Osteocyte (in vitro differentiated cells): ENCODE results near the gene PKM. TPM values are rescaled to one million over a fixed set of nuclear protein-coding genes. Genes with fewer than 3 reads are reported as not detected.
A peak's percentile ranks its signal among the peaks of the same experiment; 100 is the strongest.

ENCODE experiments used
- DNase-seq: peaks from one replicate; pipeline ENCODE4 v3.0.0; 2021; ENCODE audit warnings: mixed read lengths; ENCODE audit not compliant: unreplicated experiment; ENCODE audit errors: extremely low spot score
- H3K27ac Mint-ChIP-seq: one replicate; pipeline ENCODE4 v1.8.0; 2021; ENCODE audit warnings: mild to moderate bottlenecking, mixed read lengths; ENCODE audit not compliant: unreplicated experiment
- H3K27me3 Mint-ChIP-seq: one replicate; pipeline ENCODE4 v1.8.0; 2021; ENCODE audit warnings: mixed read lengths; ENCODE audit not compliant: unreplicated experiment
- H3K36me3 Mint-ChIP-seq: one replicate; pipeline ENCODE4 v1.8.0; 2021; ENCODE audit warnings: mixed read lengths; ENCODE audit not compliant: unreplicated experiment
- H3K4me1 Mint-ChIP-seq: one replicate; pipeline ENCODE4 v1.8.0; 2021; ENCODE audit warnings: mixed read lengths; ENCODE audit not compliant: unreplicated experiment
- H3K4me3 Mint-ChIP-seq: one replicate; pipeline ENCODE4 v1.8.0; 2021; ENCODE audit warnings: mild to moderate bottlenecking, moderate library complexity, mixed read lengths; ENCODE audit not compliant: unreplicated experiment
- H3K9me3 Mint-ChIP-seq: one replicate; pipeline ENCODE4 v1.8.0; 2021; ENCODE audit warnings: mixed read lengths; ENCODE audit not compliant: unreplicated experiment
- CTCF ChIP-seq: fragments of 200-600 bp; sonication (generic); IDR thresholded peaks from 2 replicates; pipeline ENCODE4 v1.5.0; 2021; ENCODE audit warnings: antibody characterized with exemption, mild to moderate bottlenecking, moderate library complexity
- total RNA-seq: library from RNA; stranded (reverse); gene quantifications from 2 replicates; pipeline ENCODE4 v1.2.1, GENCODE V29; 2021

PKM gene
- total RNA-seq, 1 donor from 2014 or later: 617 TPM

DNA sequence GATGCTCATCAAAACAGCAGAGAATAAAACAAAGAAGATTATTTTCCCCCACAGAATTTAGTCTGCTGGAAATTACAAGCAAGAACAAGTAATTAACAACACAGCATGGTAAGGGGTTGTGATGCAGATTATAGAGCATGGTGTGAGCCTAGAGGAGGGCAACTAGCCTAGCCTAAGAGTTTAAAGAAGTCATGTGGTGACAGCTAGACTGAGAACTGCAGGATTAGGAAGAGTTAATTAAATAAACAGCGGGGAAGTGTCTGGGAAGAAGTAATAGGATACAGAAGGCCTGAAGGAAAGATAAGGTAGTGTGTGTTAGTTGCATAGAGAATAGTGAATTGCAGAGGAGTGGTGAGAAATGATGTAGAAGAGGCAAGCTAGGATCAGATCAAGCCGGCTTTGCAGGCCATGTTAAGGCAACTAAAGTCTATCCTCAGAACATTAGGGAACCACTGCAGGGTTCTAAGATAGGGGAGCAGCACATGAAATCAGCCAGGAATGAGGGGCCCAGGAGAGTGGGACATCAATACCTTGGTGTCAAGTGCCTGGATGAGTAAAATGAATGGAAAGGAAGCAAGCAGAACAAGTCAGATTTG lies 11.9 kb upstream of the PKM start:
- no peaks in the 10 kb centered on the region for H3K27me3 Mint-ChIP-seq
- H3K36me3 Mint-ChIP-seq: peaks cover 50% of the 10 kb centered on the region
- H3K27ac Mint-ChIP-seq: no peak overlapping the region
- no peak overlapping the region for H3K4me3 Mint-ChIP-seq
- no peak for TF ChIP-seq CTCF
- H3K9me3 Mint-ChIP-seq: no peaks in the 10 kb centered on the region
- no peak for DNase-seq
- peaks cover 6% of the 10 kb centered on the region for H3K4me1 Mint-ChIP-seq

GRCh38 chr15:72239652-72240051 lies 8.7 kb upstream of the PKM start:
- peaks cover 34% of the 10 kb centered on the region for H3K36me3 Mint-ChIP-seq
- no peak for TF ChIP-seq CTCF
- peak overlapping the region; percentile 4 for H3K27ac Mint-ChIP-seq
- no peaks in the 10 kb centered on the region for H3K9me3 Mint-ChIP-seq
- no peak overlapping the region for H3K4me3 Mint-ChIP-seq
- peaks cover 23% of the 10 kb centered on the region for H3K4me1 Mint-ChIP-seq
- no peak for DNase-seq
- H3K27me3 Mint-ChIP-seq: no peaks in the 10 kb centered on the region

DNA sequence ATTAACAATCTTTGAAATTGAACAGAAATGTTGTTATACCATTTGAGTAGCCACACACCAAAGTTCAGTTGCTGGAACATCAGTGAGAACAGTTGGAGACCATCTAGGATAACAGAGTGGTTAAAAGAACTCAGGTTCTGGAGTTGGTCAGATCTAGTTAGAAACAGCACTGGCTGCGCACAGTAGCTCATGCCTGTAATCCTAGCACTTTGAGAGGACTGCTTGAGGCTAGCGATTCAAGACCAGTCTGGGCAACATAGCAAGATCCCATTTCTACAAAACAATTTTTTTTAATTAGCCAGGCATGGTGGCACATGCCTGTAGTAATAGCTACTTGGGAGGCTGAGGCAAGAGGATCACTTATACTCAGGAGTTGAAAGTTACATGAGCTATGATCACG lies 7.6 kb upstream of the PKM start:
- no peak for DNase-seq
- H3K27me3 Mint-ChIP-seq: no peaks in the 10 kb centered on the region
- peak overlapping the region; percentile 98 for H3K27ac Mint-ChIP-seq
- peaks cover 23% of the 10 kb centered on the region for H3K4me1 Mint-ChIP-seq
- no peak for TF ChIP-seq CTCF
- no peaks in the 10 kb centered on the region for H3K9me3 Mint-ChIP-seq
- peaks cover 27% of the 10 kb centered on the region for H3K36me3 Mint-ChIP-seq
- H3K4me3 Mint-ChIP-seq: no peak overlapping the region

DNA sequence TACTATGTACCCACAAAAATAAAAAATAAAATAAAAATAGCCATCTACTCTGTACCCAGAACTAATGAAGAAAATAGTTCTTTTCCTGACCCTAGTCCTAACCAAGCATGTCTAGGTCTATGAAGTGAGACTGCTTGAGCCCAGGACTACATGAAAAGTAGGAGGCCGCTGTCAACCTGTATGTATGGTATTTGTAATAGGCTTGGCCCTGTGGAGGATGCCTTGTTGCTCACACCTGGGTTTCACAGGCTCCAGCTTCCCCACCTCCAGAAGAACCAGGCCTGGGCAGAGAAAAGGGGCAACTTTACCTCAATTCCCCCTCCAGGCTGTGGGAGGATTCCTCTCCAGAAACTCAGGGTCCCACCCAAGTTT lies 6.8 kb upstream of the PKM start:
- TF ChIP-seq CTCF: no peak
- peak overlapping the region; percentile 98 for H3K27ac Mint-ChIP-seq
- H3K4me1 Mint-ChIP-seq: peaks cover 25% of the 10 kb centered on the region
- H3K27me3 Mint-ChIP-seq: no peaks in the 10 kb centered on the region
- no peak for DNase-seq
- peaks cover 22% of the 10 kb centered on the region for H3K36me3 Mint-ChIP-seq
- H3K4me3 Mint-ChIP-seq: no peak overlapping the region
- H3K9me3 Mint-ChIP-seq: no peaks in the 10 kb centered on the region

- Mint-ChIP-seq H3K27me3 (no peaks in the 10 kb centered on the region), H3K36me3 (peaks cover 16% of the 10 kb centered on the region), H3K4me1 (peaks cover 31% of the 10 kb centered on the region), H3K4me3 (peak overlapping the region; percentile 73), H3K9me3 (no peaks in the 10 kb centered on the region), H3K27ac (peak overlapping the region; percentile 98)
- peak; percentile 89 for DNase-seq
- TF ChIP-seq CTCF: no peak
Observed at GRCh38 chr15:72237029-72237852, 6.3 kb upstream of the PKM start.
